GM12872 (cell line): ENCODE results near the gene RACGAP1.

Source experiments
- CTCF ChIP-seq: IDR thresholded peaks from 3 replicates; pipeline ENCODE4 v1.5.1; 2011; ENCODE audit warnings: low read depth, mild to moderate bottlenecking, low read length, moderate library complexity; ENCODE audit not compliant: insufficient read depth

Gene RACGAP1

GRCh38 chr12:50053583-50053982, 28.3 kb upstream of the RACGAP1 start:
- TF ChIP-seq CTCF = no peak

GRCh38 chr12:50052964-50053363, 27.7 kb upstream of the RACGAP1 start:
- TF ChIP-seq CTCF = no peak

GRCh38 chr12:50052544-50052943, 27.2 kb upstream of the RACGAP1 start:
- TF ChIP-seq CTCF = no peak

GRCh38 chr12:50051101-50051806, 26.0 kb upstream of the RACGAP1 start:
- no peak for TF ChIP-seq CTCF

- TF ChIP-seq CTCF = no peak
These were observed 25.3 kb upstream of the RACGAP1 start for GRCh38 chr12:50050410-50051098.

- TF ChIP-seq CTCF = no peak
These were observed 24.8 kb upstream of the RACGAP1 start for GRCh38 chr12:50050119-50050385.

GRCh38 chr12:50049254-50050118, 24.2 kb upstream of the RACGAP1 start:
- no peak for TF ChIP-seq CTCF
